Epithelial cell of proximal tubule (primary cell): ENCODE results near the gene NAPA. TPM values are rescaled to one million over a fixed set of nuclear protein-coding genes. Genes with fewer than 3 reads are reported as not detected.

Experiments used
- DNase-seq: peaks from one replicate; pipeline ENCODE4 v3.0.0-alpha.2; 2011; ENCODE audit warnings: low read depth
- H3K4me3 ChIP-seq: 2 replicates; pipeline ENCODE4 v1.5.1; 2011; ENCODE audit warnings: low read depth, mild to moderate bottlenecking, low read length
- CTCF ChIP-seq: conservative IDR thresholded peaks from 2 replicates; pipeline ENCODE4 v1.5.1; 2012; ENCODE audit warnings: low read depth, mild to moderate bottlenecking, low read length
- total RNA-seq: library from RNA; depleted of rRNA; stranded (reverse); fragments of >200 nt; gene quantifications from 2 replicates; pipeline ENCODE4 v1.2.3, GENCODE V29; 2015

NAPA gene
- total RNA-seq, 1 donor from 2014 or later, result 78.9 TPM

GRCh38 chr19:47526798-47527197, 11.9 kb upstream of the NAPA start:
- no peak overlapping the region for H3K4me3 ChIP-seq
- no peak for DNase-seq
- no peak for TF ChIP-seq CTCF

- no peak overlapping the region for H3K4me3 ChIP-seq
- DNase-seq, result no peak
- no peak for TF ChIP-seq CTCF
Observed at GRCh38 chr19:47523473-47523872, 8.6 kb upstream of the NAPA start.

GRCh38 chr19:47521473-47522180, 6.8 kb upstream of the NAPA start:
- no peak for DNase-seq
- H3K4me3 ChIP-seq, result no peak overlapping the region
- no peak for TF ChIP-seq CTCF

- no peak for TF ChIP-seq CTCF
- no peak for DNase-seq
- H3K4me3 ChIP-seq, result no peak overlapping the region
Observed at GRCh38 chr19:47520839-47521238, 6.0 kb upstream of the NAPA start.

- TF ChIP-seq CTCF, result no peak
- DNase-seq, result no peak
- H3K4me3 ChIP-seq, result no peak overlapping the region
Observed at GRCh38 chr19:47520343-47520806, 5.5 kb upstream of the NAPA start.

- no peak for DNase-seq
- TF ChIP-seq CTCF, result no peak
- H3K4me3 ChIP-seq, result no peak overlapping the region
Observed at GRCh38 chr19:47518854-47519253, 4.0 kb upstream of the NAPA start.

- TF ChIP-seq CTCF, result no peak
- no peak for DNase-seq
Observed at GRCh38 chr19:47518139-47518538, 3.3 kb upstream of the NAPA start.

More at GRCh38 chr19:47518139-47518538, 3.3 kb upstream of the NAPA start:
- H3K4me3 ChIP-seq, result no peak overlapping the region
